Liver (tissue), 3 donors: ENCODE data around the gene FCRL6.

ENCODE experiments used
- EGR1 ChIP-seq, 2 donors: IDR thresholded peaks; 2 replicates each; pipeline ENCODE4 v1.6.1; 2016 to 2018; ENCODE audit warnings: antibody characterized with exemption in 2 of 2, low read depth in 2 of 2
- GABPA ChIP-seq, 2 donors: IDR thresholded peaks in 1 of 2; conservative IDR thresholded peaks in 1 of 2; 2 replicates each; pipeline ENCODE4 v1.6.1; 2016; ENCODE audit warnings: antibody characterized with exemption in 2 of 2, mild to moderate bottlenecking in 1 of 2, moderate library complexity in 1 of 2
- JUND ChIP-seq, 2 donors: IDR thresholded peaks; 2 replicates each; pipeline ENCODE4 v1.6.1; 2016; ENCODE audit warnings: antibody characterized with exemption in 2 of 2
- MAX ChIP-seq: IDR thresholded peaks from 2 replicates; pipeline ENCODE4 v1.6.1; 2016; ENCODE audit warnings: antibody characterized with exemption
- TF ChIP-seq, protein P1 (sequence below): fragments of 150-350 bp; IDR thresholded peaks from 2 replicates; pipeline ENCODE4 v1.5.1; 2017; ENCODE audit warnings: improper control_type of control experiment, low read depth, low read length; ENCODE audit not compliant: missing input control
- TF ChIP-seq, protein P2 (sequence below): IDR thresholded peaks from 2 replicates; pipeline ENCODE4 v1.6.1; 2016; ENCODE audit warnings: antibody characterized with exemption, mild to moderate bottlenecking
- donor health status: healthy.
- donor health status: healthy.

GRCh38 chr1:159800177-159800930 lies 1.8 kb upstream of the FCRL6 start:
- TF ChIP-seq, protein P1, sequence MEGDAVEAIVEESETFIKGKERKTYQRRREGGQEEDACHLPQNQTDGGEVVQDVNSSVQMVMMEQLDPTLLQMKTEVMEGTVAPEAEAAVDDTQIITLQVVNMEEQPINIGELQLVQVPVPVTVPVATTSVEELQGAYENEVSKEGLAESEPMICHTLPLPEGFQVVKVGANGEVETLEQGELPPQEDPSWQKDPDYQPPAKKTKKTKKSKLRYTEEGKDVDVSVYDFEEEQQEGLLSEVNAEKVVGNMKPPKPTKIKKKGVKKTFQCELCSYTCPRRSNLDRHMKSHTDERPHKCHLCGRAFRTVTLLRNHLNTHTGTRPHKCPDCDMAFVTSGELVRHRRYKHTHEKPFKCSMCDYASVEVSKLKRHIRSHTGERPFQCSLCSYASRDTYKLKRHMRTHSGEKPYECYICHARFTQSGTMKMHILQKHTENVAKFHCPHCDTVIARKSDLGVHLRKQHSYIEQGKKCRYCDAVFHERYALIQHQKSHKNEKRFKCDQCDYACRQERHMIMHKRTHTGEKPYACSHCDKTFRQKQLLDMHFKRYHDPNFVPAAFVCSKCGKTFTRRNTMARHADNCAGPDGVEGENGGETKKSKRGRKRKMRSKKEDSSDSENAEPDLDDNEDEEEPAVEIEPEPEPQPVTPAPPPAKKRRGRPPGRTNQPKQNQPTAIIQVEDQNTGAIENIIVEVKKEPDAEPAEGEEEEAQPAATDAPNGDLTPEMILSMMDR: no peak
- TF ChIP-seq GABPA (IDR thresholded peaks at IDR 0.05 in 1 of 2, conservative IDR thresholded peaks at IDR 0.05 in 1 of 2) (no peak), EGR1 (IDR thresholded peaks at IDR 0.05; ENCODE audit: low read depth in 2 of 2) (no peak), MAX (no peak), JUND (IDR thresholded peaks at IDR 0.05) (no peak)
- TF ChIP-seq, protein P2, sequence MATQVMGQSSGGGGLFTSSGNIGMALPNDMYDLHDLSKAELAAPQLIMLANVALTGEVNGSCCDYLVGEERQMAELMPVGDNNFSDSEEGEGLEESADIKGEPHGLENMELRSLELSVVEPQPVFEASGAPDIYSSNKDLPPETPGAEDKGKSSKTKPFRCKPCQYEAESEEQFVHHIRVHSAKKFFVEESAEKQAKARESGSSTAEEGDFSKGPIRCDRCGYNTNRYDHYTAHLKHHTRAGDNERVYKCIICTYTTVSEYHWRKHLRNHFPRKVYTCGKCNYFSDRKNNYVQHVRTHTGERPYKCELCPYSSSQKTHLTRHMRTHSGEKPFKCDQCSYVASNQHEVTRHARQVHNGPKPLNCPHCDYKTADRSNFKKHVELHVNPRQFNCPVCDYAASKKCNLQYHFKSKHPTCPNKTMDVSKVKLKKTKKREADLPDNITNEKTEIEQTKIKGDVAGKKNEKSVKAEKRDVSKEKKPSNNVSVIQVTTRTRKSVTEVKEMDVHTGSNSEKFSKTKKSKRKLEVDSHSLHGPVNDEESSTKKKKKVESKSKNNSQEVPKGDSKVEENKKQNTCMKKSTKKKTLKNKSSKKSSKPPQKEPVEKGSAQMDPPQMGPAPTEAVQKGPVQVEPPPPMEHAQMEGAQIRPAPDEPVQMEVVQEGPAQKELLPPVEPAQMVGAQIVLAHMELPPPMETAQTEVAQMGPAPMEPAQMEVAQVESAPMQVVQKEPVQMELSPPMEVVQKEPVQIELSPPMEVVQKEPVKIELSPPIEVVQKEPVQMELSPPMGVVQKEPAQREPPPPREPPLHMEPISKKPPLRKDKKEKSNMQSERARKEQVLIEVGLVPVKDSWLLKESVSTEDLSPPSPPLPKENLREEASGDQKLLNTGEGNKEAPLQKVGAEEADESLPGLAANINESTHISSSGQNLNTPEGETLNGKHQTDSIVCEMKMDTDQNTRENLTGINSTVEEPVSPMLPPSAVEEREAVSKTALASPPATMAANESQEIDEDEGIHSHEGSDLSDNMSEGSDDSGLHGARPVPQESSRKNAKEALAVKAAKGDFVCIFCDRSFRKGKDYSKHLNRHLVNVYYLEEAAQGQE: no peak
